Choroid plexus epithelial cell (primary cell): ENCODE measurements around the gene ACKR3.

Experiments
- DNase-seq: peaks from one replicate; pipeline ENCODE4 v3.0.0-alpha.2; 2010; ENCODE audit warnings: low read depth
- H3K4me3 ChIP-seq: 2 replicates; pipeline ENCODE4 v1.5.1; 2011; ENCODE audit warnings: low read depth, mild to moderate bottlenecking, control low read depth, low read length, moderate library complexity
- TF ChIP-seq, protein P1 (sequence below): conservative IDR thresholded peaks from 2 replicates; pipeline ENCODE4 v1.5.1; 2011; ENCODE audit warnings: low read depth, mild to moderate bottlenecking, control low read depth, inconsistent platforms, low read length, moderate library complexity

The ACKR3 gene

GRCh38 chr2:236577481-236578410 lies 8.1 kb downstream of the ACKR3 start:
- H3K4me3 ChIP-seq, result no peak overlapping the region
- TF ChIP-seq, protein P1, sequence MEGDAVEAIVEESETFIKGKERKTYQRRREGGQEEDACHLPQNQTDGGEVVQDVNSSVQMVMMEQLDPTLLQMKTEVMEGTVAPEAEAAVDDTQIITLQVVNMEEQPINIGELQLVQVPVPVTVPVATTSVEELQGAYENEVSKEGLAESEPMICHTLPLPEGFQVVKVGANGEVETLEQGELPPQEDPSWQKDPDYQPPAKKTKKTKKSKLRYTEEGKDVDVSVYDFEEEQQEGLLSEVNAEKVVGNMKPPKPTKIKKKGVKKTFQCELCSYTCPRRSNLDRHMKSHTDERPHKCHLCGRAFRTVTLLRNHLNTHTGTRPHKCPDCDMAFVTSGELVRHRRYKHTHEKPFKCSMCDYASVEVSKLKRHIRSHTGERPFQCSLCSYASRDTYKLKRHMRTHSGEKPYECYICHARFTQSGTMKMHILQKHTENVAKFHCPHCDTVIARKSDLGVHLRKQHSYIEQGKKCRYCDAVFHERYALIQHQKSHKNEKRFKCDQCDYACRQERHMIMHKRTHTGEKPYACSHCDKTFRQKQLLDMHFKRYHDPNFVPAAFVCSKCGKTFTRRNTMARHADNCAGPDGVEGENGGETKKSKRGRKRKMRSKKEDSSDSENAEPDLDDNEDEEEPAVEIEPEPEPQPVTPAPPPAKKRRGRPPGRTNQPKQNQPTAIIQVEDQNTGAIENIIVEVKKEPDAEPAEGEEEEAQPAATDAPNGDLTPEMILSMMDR, result no peak
- DNase-seq, result no peak

GRCh38 chr2:236578411-236578846 lies 8.8 kb downstream of the ACKR3 start:
- H3K4me3 ChIP-seq, result no peak overlapping the region
- TF ChIP-seq, protein P1, result no peak
- no peak for DNase-seq

DNA sequence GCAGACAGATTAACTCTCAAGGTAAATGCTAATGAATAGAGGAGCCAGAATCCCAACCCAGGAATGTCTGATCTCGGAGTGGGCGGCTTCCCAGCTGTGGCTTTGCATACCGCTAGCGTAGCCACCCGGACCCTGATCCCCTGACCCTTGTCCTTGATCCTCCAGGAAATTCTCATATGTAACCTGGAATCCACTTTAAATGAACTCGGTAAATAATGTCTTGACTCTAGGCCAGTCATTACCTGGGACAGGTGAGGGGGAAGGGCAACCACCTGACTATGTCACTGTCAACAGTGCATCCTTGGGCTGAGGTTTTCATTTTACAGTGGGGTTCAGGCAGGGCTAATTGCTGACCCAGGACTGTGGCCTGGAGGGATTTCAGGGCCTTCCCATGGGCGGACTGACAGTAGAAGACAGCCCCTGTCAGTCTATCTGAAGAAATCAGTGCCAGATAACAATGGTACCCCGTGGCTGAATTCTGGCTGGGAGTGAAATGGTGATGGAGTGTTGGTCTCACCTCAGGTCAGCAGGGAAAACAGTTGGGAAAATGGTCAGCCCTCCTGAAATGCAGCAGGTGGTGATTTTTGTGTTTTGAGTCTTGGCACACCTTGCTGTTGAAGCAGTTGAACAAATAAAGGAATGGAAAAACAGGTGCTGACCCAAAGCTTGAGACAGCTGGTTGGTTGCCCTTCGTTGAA lies 9.6 kb downstream of the ACKR3 start:
- no peak overlapping the region for H3K4me3 ChIP-seq
- TF ChIP-seq, protein P1, result no peak
- DNase-seq, result no peak

DNA sequence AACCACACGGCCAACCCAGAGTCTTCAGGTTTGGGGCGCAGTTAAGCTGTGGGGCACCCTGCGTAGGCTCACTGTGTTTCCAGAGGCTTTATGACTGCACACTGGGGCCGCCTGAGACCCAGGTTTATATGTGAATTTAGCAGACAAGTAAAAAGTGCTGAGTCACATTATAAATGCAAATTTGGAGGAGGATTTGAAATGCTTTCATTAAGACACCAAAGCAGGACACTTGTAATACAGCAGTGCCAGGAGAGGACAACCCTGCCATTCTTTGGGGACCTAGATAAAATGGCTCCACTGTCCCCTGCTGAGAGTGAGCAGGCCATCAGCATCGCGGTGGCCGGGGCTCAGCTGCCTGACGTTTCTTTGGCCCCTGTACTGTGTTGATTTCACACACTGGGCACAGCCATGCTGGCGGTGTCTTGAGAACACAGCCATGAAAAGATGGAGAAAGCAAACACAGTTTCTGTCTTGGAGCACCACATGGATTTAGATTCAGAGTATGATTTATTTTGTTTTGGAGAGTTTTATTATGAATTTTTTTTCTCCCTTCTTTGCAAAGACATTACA lies 10.2 kb downstream of the ACKR3 start:
- H3K4me3 ChIP-seq, result no peak overlapping the region
- no peak for DNase-seq
- TF ChIP-seq, protein P1, result no peak

DNA sequence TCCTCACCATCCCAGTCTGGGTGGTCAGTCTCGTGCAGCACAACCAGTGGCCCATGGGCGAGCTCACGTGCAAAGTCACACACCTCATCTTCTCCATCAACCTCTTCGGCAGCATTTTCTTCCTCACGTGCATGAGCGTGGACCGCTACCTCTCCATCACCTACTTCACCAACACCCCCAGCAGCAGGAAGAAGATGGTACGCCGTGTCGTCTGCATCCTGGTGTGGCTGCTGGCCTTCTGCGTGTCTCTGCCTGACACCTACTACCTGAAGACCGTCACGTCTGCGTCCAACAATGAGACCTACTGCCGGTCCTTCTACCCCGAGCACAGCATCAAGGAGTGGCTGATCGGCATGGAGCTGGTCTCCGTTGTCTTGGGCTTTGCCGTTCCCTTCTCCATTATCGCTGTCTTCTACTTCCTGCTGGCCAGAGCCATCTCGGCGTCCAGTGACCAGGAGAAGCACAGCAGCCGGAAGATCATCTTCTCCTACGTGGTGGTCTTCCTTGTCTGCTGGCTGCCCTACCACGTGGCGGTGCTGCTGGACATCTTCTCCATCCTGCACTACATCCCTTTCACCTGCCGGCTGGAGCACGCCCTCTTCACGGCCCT lies 11.2 kb downstream of the ACKR3 start:
- no peak for DNase-seq

DNA sequence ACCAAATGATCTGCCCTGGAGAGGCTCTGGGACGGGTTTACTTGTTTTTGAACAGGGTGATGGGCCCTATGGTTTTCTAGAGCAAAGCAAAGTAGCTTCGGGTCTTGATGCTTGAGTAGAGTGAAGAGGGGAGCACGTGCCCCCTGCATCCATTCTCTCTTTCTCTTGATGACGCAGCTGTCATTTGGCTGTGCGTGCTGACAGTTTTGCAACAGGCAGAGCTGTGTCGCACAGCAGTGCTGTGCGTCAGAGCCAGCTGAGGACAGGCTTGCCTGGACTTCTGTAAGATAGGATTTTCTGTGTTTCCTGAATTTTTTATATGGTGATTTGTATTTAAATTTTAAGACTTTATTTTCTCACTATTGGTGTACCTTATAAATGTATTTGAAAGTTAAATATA lies 11.9 kb downstream of the ACKR3 start:
- no peak overlapping the region for H3K4me3 ChIP-seq
- TF ChIP-seq, protein P1, result no peak
- no peak for DNase-seq

More for the DNA sequence above, 11.2 kb downstream of the ACKR3 start:
- H3K4me3 ChIP-seq, result no peak overlapping the region
- TF ChIP-seq, protein P1, result no peak
